SK-N-SH treated with all-trans-retinoic acid at 6 μM for 48 hours (cell line): ENCODE measurements around the gene GRID1.
A peak's percentile ranks its signal among the peaks of the same experiment; 100 is the strongest.

ENCODE experiments used
- ATAC-seq: fragments of 200-7000 bp; cut with Tn5 transposase; 3 replicates; pipeline ENCODE4 v1.9.1; 2020; ENCODE audit warnings: mild to moderate bottlenecking, moderate library complexity
- BACH2 ChIP-seq: fragments of 250-450 bp; sonication (Bioruptor Pico); IDR thresholded peaks from 2 replicates; pipeline ENCODE4 v1.9.0; 2021; ENCODE audit warnings: mild to moderate bottlenecking, borderline replicate concordance
- CSDC2 ChIP-seq: fragments of 250-450 bp; sonication (Bioruptor Pico); IDR thresholded peaks from 2 replicates; pipeline ENCODE4 v1.5.0; 2020; ENCODE audit warnings: mild to moderate bottlenecking, moderate library complexity
- ESRRG ChIP-seq: fragments of 250-450 bp; sonication (Bioruptor Pico); IDR thresholded peaks from 2 replicates; pipeline ENCODE4 v1.6.1; 2021; ENCODE audit warnings: mild to moderate bottlenecking
- GLIS3 ChIP-seq: fragments of 250-450 bp; sonication (Bioruptor Pico); IDR thresholded peaks from 2 replicates; pipeline ENCODE4 v1.5.0; 2020; ENCODE audit warnings: mild to moderate bottlenecking, moderate library complexity
- ISL1 ChIP-seq: fragments of 250-450 bp; sonication (Bioruptor Pico); IDR thresholded peaks from 2 replicates; pipeline ENCODE4 v2.1.2; 2022; ENCODE audit warnings: mild to moderate bottlenecking, moderate library complexity
- PPARA ChIP-seq: fragments of 250-450 bp; sonication (Bioruptor Pico); IDR thresholded peaks from 2 replicates; pipeline ENCODE4 v1.5.0; 2020; ENCODE audit warnings: mild to moderate bottlenecking, borderline replicate concordance
- SNAI2 ChIP-seq: fragments of 250-450 bp; sonication (Bioruptor Pico); IDR thresholded peaks from 2 replicates; pipeline ENCODE4 v1.5.0; 2020; ENCODE audit warnings: mild to moderate bottlenecking, moderate library complexity
- TCF4 ChIP-seq: fragments of 250-450 bp; sonication (Bioruptor Pico); IDR thresholded peaks from 2 replicates; pipeline ENCODE4 v1.8.0; 2021; ENCODE audit warnings: mild to moderate bottlenecking, moderate library complexity, borderline replicate concordance
- ZC3H10 ChIP-seq: fragments of 250-450 bp; sonication (Bioruptor Pico); IDR thresholded peaks from 2 replicates; pipeline ENCODE4 v1.5.1; 2021; ENCODE audit warnings: mild to moderate bottlenecking, moderate library complexity
- ZFP3 ChIP-seq: fragments of 250-450 bp; sonication (Bioruptor Pico); IDR thresholded peaks from 2 replicates; pipeline ENCODE4 v1.5.0; 2020; ENCODE audit warnings: mild to moderate bottlenecking, moderate library complexity
- ZFP30 ChIP-seq: fragments of 450-650 bp; formaldehyde crosslinking; IDR thresholded peaks from 2 replicates; pipeline ENCODE4 v1.5.0; 2022; ENCODE audit warnings: mild to moderate bottlenecking, moderate library complexity
- ZNF565 ChIP-seq: fragments of 450-650 bp; formaldehyde crosslinking; conservative IDR thresholded peaks from 2 replicates; pipeline ENCODE4 v1.5.0; 2020; ENCODE audit warnings: low read depth, mild to moderate bottlenecking, moderate library complexity
- ZNF70 ChIP-seq: fragments of 450-650 bp; formaldehyde crosslinking; IDR thresholded peaks from 2 replicates; pipeline ENCODE4 v1.5.0; 2020; ENCODE audit warnings: mild to moderate bottlenecking, moderate library complexity
- ZNF8 ChIP-seq: fragments of 450-650 bp; formaldehyde crosslinking; IDR thresholded peaks from 2 replicates; pipeline ENCODE4 v1.5.0; 2020; ENCODE audit warnings: mild to moderate bottlenecking, moderate library complexity
- TF ChIP-seq, protein P1 (sequence below): fragments of 250-450 bp; sonication (Bioruptor Pico); IDR thresholded peaks from 2 replicates; pipeline ENCODE4 v1.8.0; 2020; ENCODE audit warnings: mild to moderate bottlenecking, moderate library complexity, borderline replicate concordance
- TF ChIP-seq, protein P2 (sequence below): fragments of 250-450 bp; sonication (Bioruptor Pico); IDR thresholded peaks from 2 replicates; pipeline ENCODE4 v1.5.0; 2020; ENCODE audit warnings: mild to moderate bottlenecking, moderate library complexity
- TF ChIP-seq, protein P3 (sequence below): fragments of 250-450 bp; sonication (Bioruptor Pico); IDR thresholded peaks from 2 replicates; pipeline ENCODE4 v1.8.0; 2021; ENCODE audit warnings: low read depth, mild to moderate bottlenecking, moderate library complexity, borderline replicate concordance
- TF ChIP-seq, protein P4 (sequence below): fragments of 250-450 bp; sonication (Bioruptor Pico); IDR thresholded peaks from 2 replicates; pipeline ENCODE4 v1.5.1; 2020; ENCODE audit warnings: low read depth, mild to moderate bottlenecking, moderate library complexity
- TF ChIP-seq, protein P5 (sequence below): fragments of 250-450 bp; sonication (Bioruptor Pico); IDR thresholded peaks from 2 replicates; pipeline ENCODE4 v1.5.1; 2021; ENCODE audit warnings: mild to moderate bottlenecking, moderate library complexity

Gene GRID1

DNA sequence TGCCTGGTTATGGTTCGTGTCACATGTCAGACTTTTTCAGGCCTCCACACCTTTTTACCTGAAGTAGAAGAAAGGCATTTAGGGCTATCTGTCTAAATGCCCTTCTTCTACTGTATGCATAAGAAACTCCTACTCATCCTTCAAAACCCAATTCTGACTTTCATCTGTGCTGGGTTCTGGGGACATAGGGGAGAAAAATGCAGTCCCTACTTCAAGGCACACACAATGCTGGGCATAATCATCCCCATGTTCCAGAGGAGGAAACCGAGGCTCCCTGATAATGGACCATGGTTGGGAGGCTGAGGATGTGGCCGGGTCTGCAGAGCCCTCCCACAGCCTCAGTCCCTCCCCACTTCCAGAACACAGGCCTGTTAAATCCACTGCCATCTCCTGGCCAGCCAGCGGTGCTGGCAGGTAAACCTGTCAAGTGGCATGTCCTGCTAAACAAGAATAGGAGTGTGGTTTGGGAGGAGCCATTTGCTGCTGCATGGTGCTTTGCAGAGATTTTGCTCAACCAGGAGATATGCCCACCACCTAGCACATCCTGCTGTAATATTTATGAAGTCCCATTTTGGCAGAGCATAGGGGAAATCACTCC lies 32.0 kb downstream of the GRID1 start:
- no peak for TF ChIP-seq PPARA (CRISPR knock-in tag)
- no peak for TF ChIP-seq ZNF8 (CRISPR knock-in tag)
- TF ChIP-seq ZFP3 (CRISPR knock-in tag): peak; percentile 82; the same call in 1 of the 2 replicates
- no peak for TF ChIP-seq ESRRG
- TF ChIP-seq, all 23 proteins: peak for 1

DNA sequence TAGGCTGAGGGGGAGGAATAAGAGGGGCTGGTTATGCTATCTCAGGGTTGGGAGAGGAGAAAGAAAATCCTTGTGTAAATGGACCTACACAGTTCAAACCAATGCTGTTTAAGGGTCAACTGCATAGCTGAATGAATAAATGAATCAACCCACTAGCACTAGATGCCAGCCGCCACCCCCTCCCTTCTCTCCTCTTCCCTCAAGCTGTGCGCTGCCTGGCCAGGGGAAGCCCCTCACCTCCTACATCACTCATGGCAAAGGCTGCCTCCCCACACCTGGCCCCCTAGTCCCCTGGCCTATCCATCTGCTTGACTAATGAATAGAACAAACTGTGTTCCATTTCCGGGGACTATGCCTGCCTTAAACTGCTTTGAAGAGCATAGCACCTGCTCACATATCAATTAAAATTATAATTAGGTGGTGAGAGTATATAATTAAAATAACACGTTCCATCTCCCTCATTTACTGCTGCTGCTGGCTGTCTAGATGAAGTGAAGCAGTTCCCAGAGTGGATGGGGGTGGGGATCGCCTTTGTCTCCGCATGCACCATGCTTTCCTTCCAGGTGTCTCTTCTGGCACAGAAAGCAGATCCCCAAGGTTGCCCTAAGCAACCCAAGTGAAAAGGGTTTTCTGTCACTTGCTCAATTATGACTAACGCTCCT lies 32.6 kb downstream of the GRID1 start:
- ATAC-seq: no peak
- TF ChIP-seq ESRRG (no peak), ZNF8 (CRISPR knock-in tag) (no peak), GLIS3 (CRISPR knock-in tag) (no peak), ZFP30 (CRISPR knock-in tag) (no peak), BACH2 (CRISPR knock-in tag) (no peak), ISL1 (CRISPR knock-in tag) (no peak), TCF4 (CRISPR knock-in tag) (no peak), ZNF70 (CRISPR knock-in tag) (no peak)
- TF ChIP-seq, protein P1, sequence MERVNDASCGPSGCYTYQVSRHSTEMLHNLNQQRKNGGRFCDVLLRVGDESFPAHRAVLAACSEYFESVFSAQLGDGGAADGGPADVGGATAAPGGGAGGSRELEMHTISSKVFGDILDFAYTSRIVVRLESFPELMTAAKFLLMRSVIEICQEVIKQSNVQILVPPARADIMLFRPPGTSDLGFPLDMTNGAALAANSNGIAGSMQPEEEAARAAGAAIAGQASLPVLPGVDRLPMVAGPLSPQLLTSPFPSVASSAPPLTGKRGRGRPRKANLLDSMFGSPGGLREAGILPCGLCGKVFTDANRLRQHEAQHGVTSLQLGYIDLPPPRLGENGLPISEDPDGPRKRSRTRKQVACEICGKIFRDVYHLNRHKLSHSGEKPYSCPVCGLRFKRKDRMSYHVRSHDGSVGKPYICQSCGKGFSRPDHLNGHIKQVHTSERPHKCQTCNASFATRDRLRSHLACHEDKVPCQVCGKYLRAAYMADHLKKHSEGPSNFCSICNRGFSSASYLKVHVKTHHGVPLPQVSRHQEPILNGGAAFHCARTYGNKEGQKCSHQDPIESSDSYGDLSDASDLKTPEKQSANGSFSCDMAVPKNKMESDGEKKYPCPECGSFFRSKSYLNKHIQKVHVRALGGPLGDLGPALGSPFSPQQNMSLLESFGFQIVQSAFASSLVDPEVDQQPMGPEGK (CRISPR knock-in tag): no peak
- TF ChIP-seq, protein P2, sequence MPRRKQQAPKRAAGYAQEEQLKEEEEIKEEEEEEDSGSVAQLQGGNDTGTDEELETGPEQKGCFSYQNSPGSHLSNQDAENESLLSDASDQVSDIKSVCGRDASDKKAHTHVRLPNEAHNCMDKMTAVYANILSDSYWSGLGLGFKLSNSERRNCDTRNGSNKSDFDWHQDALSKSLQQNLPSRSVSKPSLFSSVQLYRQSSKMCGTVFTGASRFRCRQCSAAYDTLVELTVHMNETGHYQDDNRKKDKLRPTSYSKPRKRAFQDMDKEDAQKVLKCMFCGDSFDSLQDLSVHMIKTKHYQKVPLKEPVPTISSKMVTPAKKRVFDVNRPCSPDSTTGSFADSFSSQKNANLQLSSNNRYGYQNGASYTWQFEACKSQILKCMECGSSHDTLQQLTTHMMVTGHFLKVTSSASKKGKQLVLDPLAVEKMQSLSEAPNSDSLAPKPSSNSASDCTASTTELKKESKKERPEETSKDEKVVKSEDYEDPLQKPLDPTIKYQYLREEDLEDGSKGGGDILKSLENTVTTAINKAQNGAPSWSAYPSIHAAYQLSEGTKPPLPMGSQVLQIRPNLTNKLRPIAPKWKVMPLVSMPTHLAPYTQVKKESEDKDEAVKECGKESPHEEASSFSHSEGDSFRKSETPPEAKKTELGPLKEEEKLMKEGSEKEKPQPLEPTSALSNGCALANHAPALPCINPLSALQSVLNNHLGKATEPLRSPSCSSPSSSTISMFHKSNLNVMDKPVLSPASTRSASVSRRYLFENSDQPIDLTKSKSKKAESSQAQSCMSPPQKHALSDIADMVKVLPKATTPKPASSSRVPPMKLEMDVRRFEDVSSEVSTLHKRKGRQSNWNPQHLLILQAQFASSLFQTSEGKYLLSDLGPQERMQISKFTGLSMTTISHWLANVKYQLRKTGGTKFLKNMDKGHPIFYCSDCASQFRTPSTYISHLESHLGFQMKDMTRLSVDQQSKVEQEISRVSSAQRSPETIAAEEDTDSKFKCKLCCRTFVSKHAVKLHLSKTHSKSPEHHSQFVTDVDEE: no peak
- TF ChIP-seq, protein P3, sequence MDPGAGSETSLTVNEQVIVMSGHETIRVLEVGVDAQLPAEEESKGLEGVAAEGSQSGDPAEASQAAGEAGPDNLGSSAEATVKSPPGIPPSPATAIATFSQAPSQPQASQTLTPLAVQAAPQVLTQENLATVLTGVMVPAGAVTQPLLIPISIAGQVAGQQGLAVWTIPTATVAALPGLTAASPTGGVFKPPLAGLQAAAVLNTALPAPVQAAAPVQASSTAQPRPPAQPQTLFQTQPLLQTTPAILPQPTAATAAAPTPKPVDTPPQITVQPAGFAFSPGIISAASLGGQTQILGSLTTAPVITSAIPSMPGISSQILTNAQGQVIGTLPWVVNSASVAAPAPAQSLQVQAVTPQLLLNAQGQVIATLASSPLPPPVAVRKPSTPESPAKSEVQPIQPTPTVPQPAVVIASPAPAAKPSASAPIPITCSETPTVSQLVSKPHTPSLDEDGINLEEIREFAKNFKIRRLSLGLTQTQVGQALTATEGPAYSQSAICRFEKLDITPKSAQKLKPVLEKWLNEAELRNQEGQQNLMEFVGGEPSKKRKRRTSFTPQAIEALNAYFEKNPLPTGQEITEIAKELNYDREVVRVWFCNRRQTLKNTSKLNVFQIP (CRISPR knock-in tag): no peak

More for the DNA sequence above, 32.0 kb downstream of the GRID1 start:
- no peak for ATAC-seq

DNA sequence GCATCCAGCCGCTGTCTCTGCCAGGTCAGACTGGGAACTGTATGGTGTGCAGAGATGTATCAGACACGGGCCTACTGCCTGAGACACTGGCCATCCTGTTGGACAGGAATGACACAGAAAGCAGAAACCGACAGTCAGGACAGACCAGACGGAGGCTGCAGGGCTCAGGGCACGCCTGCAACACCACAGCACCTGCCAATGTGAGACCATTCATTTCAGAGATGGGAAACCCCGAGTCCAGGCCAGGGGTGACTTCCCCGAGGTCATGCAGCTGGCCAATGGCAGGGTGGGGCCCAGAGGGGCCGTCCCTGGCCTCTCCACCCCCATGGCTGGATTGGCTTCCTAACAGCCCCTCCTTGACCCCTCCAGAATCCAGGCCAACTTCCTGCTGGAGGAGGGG lies 34.7 kb downstream of the GRID1 start:
- TF ChIP-seq GLIS3 (CRISPR knock-in tag) (no peak), CSDC2 (CRISPR knock-in tag) (no peak), ZFP3 (CRISPR knock-in tag) (no peak), PPARA (CRISPR knock-in tag) (no peak), SNAI2 (no peak), BACH2 (CRISPR knock-in tag) (no peak), ZC3H10 (CRISPR knock-in tag) (no peak), ZNF565 (CRISPR knock-in tag) (no peak)
- TF ChIP-seq, protein P4, sequence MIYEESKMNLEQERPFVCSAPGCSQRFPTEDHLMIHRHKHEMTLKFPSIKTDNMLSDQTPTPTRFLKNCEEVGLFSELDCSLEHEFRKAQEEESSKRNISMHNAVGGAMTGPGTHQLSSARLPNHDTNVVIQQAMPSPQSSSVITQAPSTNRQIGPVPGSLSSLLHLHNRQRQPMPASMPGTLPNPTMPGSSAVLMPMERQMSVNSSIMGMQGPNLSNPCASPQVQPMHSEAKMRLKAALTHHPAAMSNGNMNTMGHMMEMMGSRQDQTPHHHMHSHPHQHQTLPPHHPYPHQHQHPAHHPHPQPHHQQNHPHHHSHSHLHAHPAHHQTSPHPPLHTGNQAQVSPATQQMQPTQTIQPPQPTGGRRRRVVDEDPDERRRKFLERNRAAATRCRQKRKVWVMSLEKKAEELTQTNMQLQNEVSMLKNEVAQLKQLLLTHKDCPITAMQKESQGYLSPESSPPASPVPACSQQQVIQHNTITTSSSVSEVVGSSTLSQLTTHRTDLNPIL: no peak
- TF ChIP-seq, protein P2: no peak
- TF ChIP-seq, protein P5, sequence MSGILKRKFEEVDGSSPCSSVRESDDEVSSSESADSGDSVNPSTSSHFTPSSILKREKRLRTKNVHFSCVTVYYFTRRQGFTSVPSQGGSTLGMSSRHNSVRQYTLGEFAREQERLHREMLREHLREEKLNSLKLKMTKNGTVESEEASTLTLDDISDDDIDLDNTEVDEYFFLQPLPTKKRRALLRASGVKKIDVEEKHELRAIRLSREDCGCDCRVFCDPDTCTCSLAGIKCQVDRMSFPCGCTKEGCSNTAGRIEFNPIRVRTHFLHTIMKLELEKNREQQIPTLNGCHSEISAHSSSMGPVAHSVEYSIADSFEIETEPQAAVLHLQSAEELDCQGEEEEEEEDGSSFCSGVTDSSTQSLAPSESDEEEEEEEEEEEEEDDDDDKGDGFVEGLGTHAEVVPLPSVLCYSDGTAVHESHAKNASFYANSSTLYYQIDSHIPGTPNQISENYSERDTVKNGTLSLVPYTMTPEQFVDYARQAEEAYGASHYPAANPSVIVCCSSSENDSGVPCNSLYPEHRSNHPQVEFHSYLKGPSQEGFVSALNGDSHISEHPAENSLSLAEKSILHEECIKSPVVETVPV (CRISPR knock-in tag): no peak
- no peak for ATAC-seq
